WTC11 (cell line): ENCODE measurements around the gene LDLRAD4.

Experiments used
- ATF3 ChIP-seq: sonication (generic); formaldehyde crosslinking; conservative IDR thresholded peaks from 2 replicates; pipeline ENCODE4 v1.8.1; 2022; ENCODE audit warnings: mild to moderate bottlenecking, missing genetic modification reagents
- ATF6 ChIP-seq: sonication (generic); formaldehyde crosslinking; IDR thresholded peaks from 2 replicates; pipeline ENCODE4 v1.8.1; 2023; ENCODE audit warnings: mild to moderate bottlenecking, missing genetic modification reagents
- CREM ChIP-seq: sonication (generic); formaldehyde crosslinking; IDR thresholded peaks from 2 replicates; pipeline ENCODE4 v1.8.1; 2022; ENCODE audit warnings: mild to moderate bottlenecking, missing genetic modification reagents, moderate library complexity
- CTCF ChIP-seq: fragments of 200-600 bp; IDR thresholded peaks from 2 replicates; pipeline ENCODE4 v1.8.0; 2022; ENCODE audit warnings: antibody characterized with exemption
- ETV6 ChIP-seq: sonication (generic); formaldehyde crosslinking; IDR thresholded peaks from 2 replicates; pipeline ENCODE4 v1.8.1; 2022; ENCODE audit warnings: mild to moderate bottlenecking, missing genetic modification reagents
- FOXP1 ChIP-seq: sonication (generic); formaldehyde crosslinking; IDR thresholded peaks from 2 replicates; pipeline ENCODE4 v1.8.0; 2022; ENCODE audit warnings: missing genetic modification reagents, mild to moderate bottlenecking, moderate library complexity, borderline replicate concordance
- ZBTB43 ChIP-seq: sonication (generic); formaldehyde crosslinking; IDR thresholded peaks from 2 replicates; pipeline ENCODE4 v1.8.1; 2023; ENCODE audit warnings: mild to moderate bottlenecking, missing genetic modification reagents
- ZNF121 ChIP-seq: sonication (generic); formaldehyde crosslinking; IDR thresholded peaks from 2 replicates; pipeline ENCODE4 v1.8.0; 2023; ENCODE audit warnings: missing genetic modification reagents
- ZNF232 ChIP-seq: sonication (generic); formaldehyde crosslinking; IDR thresholded peaks from 2 replicates; pipeline ENCODE4 v1.8.0; 2022; ENCODE audit warnings: mild to moderate bottlenecking, missing genetic modification reagents
- ZSCAN18 ChIP-seq: fragments of 250-450 bp; sonication (Bioruptor Pico); IDR thresholded peaks from 2 replicates; pipeline ENCODE4 v2.1.2; 2022; ENCODE audit warnings: mild to moderate bottlenecking, moderate library complexity

GRCh38 chr18:13480571-13481255 is 262.2 kb downstream of the LDLRAD4 start:
- TF ChIP-seq CREM (CRISPR knock-in tag) (no peak), CTCF (no peak), ZSCAN18 (no peak), ZNF232 (no peak), ATF3 (CRISPR knock-in tag) (no peak), ETV6 (no peak), ATF6 (CRISPR knock-in tag) (no peak), ZNF121 (CRISPR knock-in tag) (no peak), FOXP1 (no peak), ZBTB43 (CRISPR knock-in tag) (no peak)
